ENCODE measurements around the gene ST8SIA3.

The ST8SIA3 gene

DNA sequence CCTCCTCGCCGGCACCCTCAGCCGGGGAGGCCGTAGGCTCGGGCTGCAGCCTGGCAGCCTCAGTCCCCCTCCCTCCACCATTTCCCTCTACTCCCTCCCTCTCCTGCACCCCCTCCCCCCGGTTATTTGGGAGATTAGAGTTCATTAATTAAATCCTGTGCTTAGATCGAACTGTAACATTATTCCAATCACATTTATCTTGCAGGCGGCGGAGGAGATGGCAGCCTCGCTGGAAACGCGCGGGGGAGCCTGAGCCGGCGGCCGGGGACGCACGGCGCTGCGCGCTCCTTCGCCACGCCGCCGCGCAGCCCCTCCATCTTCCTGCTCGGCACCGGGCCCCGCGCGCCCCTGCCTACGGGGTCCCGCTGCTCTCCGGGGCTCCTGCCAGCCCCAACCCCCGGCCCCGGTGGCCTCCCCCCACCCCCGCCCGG, at the start of gene ST8SIA3:
Gene ST8SIA3 (plus strand): TSS at position 287 of the 431 bp plus-strand sequence. CDS start 290 bp downstream, outside the sequence.
- in situ Hi-C loops (cut with MboI; ENCODE audit: low pct_unique_long_range_greater_than_20kb, low sequenced_read_pairs, unreplicated experiment): no loop called here
- TF ChIP-seq CTCF (IDR thresholded peaks at IDR 0.05; ENCODE audit: extremely low read depth, insufficient read depth, missing control alignments): no peak
- DNase-seq (ENCODE audit: low spot score): no peak

DNA sequence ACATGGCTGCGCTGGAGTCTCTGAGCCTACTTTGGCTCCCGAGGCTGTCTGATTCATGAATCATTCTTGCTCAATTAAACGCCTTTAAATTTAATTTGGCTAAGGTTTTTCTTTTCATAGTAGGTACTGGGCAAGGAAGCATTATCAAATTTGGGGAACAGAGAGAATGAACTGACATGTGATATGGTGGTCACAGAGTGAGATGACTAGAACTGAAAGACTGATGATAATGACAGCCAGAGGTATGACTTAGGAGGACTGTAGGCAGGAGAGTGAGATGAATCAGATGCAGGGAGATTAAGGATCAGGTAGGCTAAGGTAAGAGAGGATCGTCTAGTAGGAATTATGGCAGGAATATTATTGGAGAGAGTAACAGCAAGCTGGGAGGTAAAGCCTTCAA, 40.9 kb upstream of the ST8SIA3 start:
- DNase-seq (ENCODE audit: low spot score): no peak
- in situ Hi-C loops (cut with MboI; ENCODE audit: low pct_unique_long_range_greater_than_20kb, low sequenced_read_pairs, unreplicated experiment): no loop called here
- TF ChIP-seq CTCF (IDR thresholded peaks at IDR 0.05; ENCODE audit: extremely low read depth, insufficient read depth, missing control alignments): no peak

GRCh38 chr18:57312346-57313144, 39.8 kb upstream of the ST8SIA3 start:
- TF ChIP-seq CTCF (IDR thresholded peaks at IDR 0.05; ENCODE audit: extremely low read depth, insufficient read depth, missing control alignments): no peak
- in situ Hi-C loops (cut with MboI; ENCODE audit: low pct_unique_long_range_greater_than_20kb, low sequenced_read_pairs, unreplicated experiment): no loop called here
- DNase-seq (ENCODE audit: low spot score): no peak

- no peak for TF ChIP-seq CTCF (IDR thresholded peaks at IDR 0.05; ENCODE audit: extremely low read depth, insufficient read depth, missing control alignments)
- in situ Hi-C loops (cut with MboI; ENCODE audit: low pct_unique_long_range_greater_than_20kb, low sequenced_read_pairs, unreplicated experiment): no loop called here
- no peak for DNase-seq (ENCODE audit: low spot score)
Observed at GRCh38 chr18:57320603-57321002, 31.8 kb upstream of the ST8SIA3 start.

- TF ChIP-seq CTCF (IDR thresholded peaks at IDR 0.05; ENCODE audit: extremely low read depth, insufficient read depth, missing control alignments): no peak
- DNase-seq (ENCODE audit: low spot score): no peak
- in situ Hi-C loops (cut with MboI; ENCODE audit: low pct_unique_long_range_greater_than_20kb, low sequenced_read_pairs, unreplicated experiment): no loop called here
Observed at GRCh38 chr18:57325491-57326166, 26.7 kb upstream of the ST8SIA3 start.

DNA sequence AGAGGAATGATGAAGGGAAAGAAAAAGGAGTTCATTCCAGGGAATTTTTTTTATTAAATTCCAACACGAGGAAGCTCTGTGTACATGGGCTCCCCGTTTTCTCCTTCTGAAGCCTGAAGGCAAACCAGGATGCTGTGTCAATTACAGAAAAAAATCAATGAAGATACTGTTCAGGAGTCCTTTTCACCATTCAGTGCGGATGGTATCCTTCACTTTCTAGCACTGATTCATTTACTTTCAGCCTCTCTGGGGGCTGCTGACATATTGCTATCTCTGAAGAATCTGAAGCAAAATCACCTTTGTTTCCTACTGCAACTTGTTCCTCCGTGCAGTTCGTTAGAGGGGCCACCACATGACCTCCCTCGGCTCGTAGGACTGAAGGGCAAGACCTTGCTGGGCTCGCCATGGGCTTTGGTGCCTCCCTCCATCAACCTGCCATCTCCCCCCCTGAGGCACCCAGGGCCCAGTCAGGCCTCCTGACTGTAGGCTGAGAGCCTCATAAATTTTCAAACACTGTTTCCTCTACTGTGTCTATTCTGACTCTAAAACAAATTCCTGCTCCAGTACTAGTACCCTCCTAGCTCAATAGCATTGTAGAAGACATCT, 25.5 kb upstream of the ST8SIA3 start:
- no peak for TF ChIP-seq CTCF (IDR thresholded peaks at IDR 0.05; ENCODE audit: extremely low read depth, insufficient read depth, missing control alignments)
- no peak for DNase-seq (ENCODE audit: low spot score)
- in situ Hi-C loops (cut with MboI; ENCODE audit: low pct_unique_long_range_greater_than_20kb, low sequenced_read_pairs, unreplicated experiment): no loop called here
